A673 (cell line): ENCODE results near the gene SLC9A5. TPM values are rescaled to one million over a fixed set of nuclear protein-coding genes. Genes with fewer than 3 reads are reported as not detected.

Source experiments
- BruUV-seq: library from RNA; stranded (reverse); fragments of 400-500 nt; replicated peaks from 2 replicates; lab custom pipeline; 2021; lab: Mats Ljungman, UMichigan
- CTCF ChIA-PET: fragments of 300-600 bp; sonication (Branson Sonifier 250); formaldehyde crosslinking; loops from one replicate; lab custom pipeline; 2022; ENCODE audit warnings: antibody characterized with exemption; lab: Charles Lee
- POLR2A ChIA-PET: fragments of 300-600 bp; sonication (Branson Sonifier 250); formaldehyde crosslinking; loops from one replicate; lab custom pipeline; 2022; ENCODE audit warnings: antibody characterized with exemption; ENCODE audit not compliant: low non-redundant PET; lab: Charles Lee
- DNase-seq: peaks from one replicate; pipeline ENCODE4 v3.0.0-alpha.2; 2015; ENCODE audit warnings: low spot score
- H3K27ac ChIP-seq: fragments of 200-600 bp; sonication (generic); 2 replicates; pipeline ENCODE4 v1.5.1; 2016; ENCODE audit warnings: mixed run types, low read depth, mild to moderate bottlenecking, mixed read lengths, antibody characterized with exemption, low read length; ENCODE audit not compliant: poor library complexity, severe bottlenecking
- H3K27me3 ChIP-seq: fragments of 200-600 bp; sonication (generic); replicated peaks from 2 replicates; pipeline ENCODE4 v1.6.1; 2017; ENCODE audit warnings: mixed run types, low read depth, mild to moderate bottlenecking, mixed read lengths, antibody characterized with exemption, low read length; ENCODE audit not compliant: insufficient read depth, poor library complexity
- H3K36me3 ChIP-seq: fragments of 200-600 bp; sonication (generic); 2 replicates; pipeline ENCODE4 v1.6.1; 2016; ENCODE audit warnings: mixed run types, mild to moderate bottlenecking, mixed read lengths, antibody characterized with exemption, low read length; ENCODE audit not compliant: insufficient read depth, poor library complexity, severe bottlenecking
- H3K4me1 ChIP-seq: fragments of 200-600 bp; sonication (generic); 2 replicates; pipeline ENCODE4 v1.6.1; 2017; ENCODE audit warnings: mixed run types, mild to moderate bottlenecking, mixed read lengths, antibody characterized with exemption, low read length; ENCODE audit not compliant: insufficient read depth, poor library complexity, severe bottlenecking
- H3K4me3 ChIP-seq: fragments of 200-600 bp; sonication (generic); 2 replicates; pipeline ENCODE4 v1.5.1; 2016; ENCODE audit warnings: low read depth, mixed run types, mild to moderate bottlenecking, mixed read lengths, low read length; ENCODE audit not compliant: poor library complexity, severe bottlenecking
- H3K9me3 ChIP-seq: fragments of 200-600 bp; sonication (generic); 2 replicates; pipeline ENCODE4 v1.6.1; 2016; ENCODE audit warnings: mixed run types, low read depth, mild to moderate bottlenecking, mixed read lengths, antibody characterized with exemption, low read length; ENCODE audit not compliant: poor library complexity, severe bottlenecking
- CTCF ChIP-seq: fragments of 300-800, 200-600 bp; sonication (generic); conservative IDR thresholded peaks from 2 replicates; pipeline ENCODE4 v1.5.1; 2017; ENCODE audit warnings: low read depth, mild to moderate bottlenecking, antibody characterized with exemption, low read length, moderate library complexity, mixed read lengths
- EZH2 ChIP-seq: fragments of 200-600 bp; sonication (generic); IDR thresholded peaks from 2 replicates; pipeline ENCODE4 v1.6.1; 2017; ENCODE audit warnings: borderline replicate concordance, low read depth, mild to moderate bottlenecking, mixed read lengths, antibody characterized with exemption, low read length; ENCODE audit not compliant: poor library complexity, severe bottlenecking
- intact Hi-C: fragments of 100-400 bp; cut with micrococcal nuclease; formaldehyde crosslinking; loops from one replicate; pipeline ENCODE4 v1.10.0; 2022; ENCODE audit not compliant: unreplicated experiment
- total RNA-seq: library from RNA; stranded (reverse); gene quantifications from 2 replicates; pipeline ENCODE4 v1.2.3, GENCODE V29; 2021

SLC9A5 gene
- total RNA-seq, 1 experiment from 2014 or later: 2.4 TPM

- Histone ChIP-seq H3K36me3 (peaks cover 30% of the 10 kb centered on the region), H3K27me3 (no peaks in the 10 kb centered on the region), H3K4me3 (no peak overlapping the region), H3K9me3 (no peaks in the 10 kb centered on the region), H3K4me1 (no peaks in the 10 kb centered on the region), H3K27ac (no peak overlapping the region)
- ChIA-PET POLR2A (interaction anchor here (0.6 kb wide), 1 partner anchor 460 kb away, joined by 3 read pairs; no protein-coding TSS in a partner anchor), CTCF (interaction anchor here (0.6 kb wide), 1 partner anchor 170 kb away, joined by 13 read pairs; no protein-coding TSS in a partner anchor)
- no peak for TF ChIP-seq EZH2
- TF ChIP-seq CTCF: no peak
- no peak for DNase-seq
- BruUV-seq: no TSS peak
- intact Hi-C loops: no loop called here
Measured at GRCh38 chr16:67202426-67202825, 46.4 kb upstream of the SLC9A5 start.

- Histone ChIP-seq H3K4me1 (no peaks in the 10 kb centered on the region), H3K36me3 (peaks cover 25% of the 10 kb centered on the region), H3K9me3 (no peaks in the 10 kb centered on the region), H3K4me3 (no peak overlapping the region), H3K27ac (no peak overlapping the region), H3K27me3 (no peaks in the 10 kb centered on the region)
- DNase-seq: no peak
- BruUV-seq: no TSS peak
- intact Hi-C loops: no loop called here
- POLR2A ChIA-PET: interaction anchor here (0.6 kb wide), 1 partner anchor 461 kb away, joined by 3 read pairs; no protein-coding TSS in a partner anchor
- no peak for TF ChIP-seq CTCF
- no peak for TF ChIP-seq EZH2
- CTCF ChIA-PET: no interaction called here
Measured at GRCh38 chr16:67202956-67203493, 45.8 kb upstream of the SLC9A5 start.

- no peak for TF ChIP-seq EZH2
- no peak for TF ChIP-seq CTCF
- Histone ChIP-seq H3K4me1 (no peaks in the 10 kb centered on the region), H3K4me3 (no peak overlapping the region), H3K27me3 (no peaks in the 10 kb centered on the region), H3K27ac (no peak overlapping the region), H3K9me3 (no peaks in the 10 kb centered on the region), H3K36me3 (peaks cover 20% of the 10 kb centered on the region)
- DNase-seq: no peak
- BruUV-seq: no TSS peak
- POLR2A ChIA-PET: no interaction called here
- intact Hi-C loops: no loop called here
- CTCF ChIA-PET: no interaction called here
Measured at GRCh38 chr16:67204076-67204475, 44.7 kb upstream of the SLC9A5 start.
